Activated T-helper 2 cell treated with anti-CD3 and anti-CD28 coated beads, Interferon-gamma antibody, Interleukin-2, Interleukin-4, amounts not matched to agents 10 μg/mL and 5 μg/mL and 100 μg/mL, durations not matched to agents 14 hours and 24 hours and 36 hours (primary cell): Measurements from ENCODE around the gene WDR86. TPM values are rescaled to one million over a fixed set of nuclear protein-coding genes. Genes with fewer than 3 reads are reported as not detected.

Source experiments
- DNase-seq: peaks from one replicate; pipeline ENCODE4 v3.0.0; 2021; ENCODE audit warnings: low spot score
- H3K27ac Mint-ChIP-seq: one replicate; pipeline ENCODE4 v1.8.0; 2021; ENCODE audit warnings: mixed read lengths
- H3K27me3 Mint-ChIP-seq: one replicate; pipeline ENCODE4 v1.8.0; 2021; ENCODE audit warnings: low read depth, mixed read lengths
- H3K36me3 Mint-ChIP-seq: one replicate; pipeline ENCODE4 v1.8.0; 2021; ENCODE audit warnings: low read depth, mixed read lengths
- H3K4me1 Mint-ChIP-seq: one replicate; pipeline ENCODE4 v1.8.0; 2021; ENCODE audit warnings: low read depth, mixed read lengths
- H3K4me3 Mint-ChIP-seq: one replicate; pipeline ENCODE4 v1.8.0; 2021; ENCODE audit warnings: low read depth, mild to moderate bottlenecking, moderate library complexity, mixed read lengths
- H3K9me3 Mint-ChIP-seq: one replicate; pipeline ENCODE4 v1.8.0; 2021; ENCODE audit warnings: mixed read lengths
- intact Hi-C: fragments of 100-400 bp; cut with micrococcal nuclease; formaldehyde crosslinking; loops from one replicate; pipeline ENCODE4 v1.15.1; 2023
- total RNA-seq: library from RNA; stranded (reverse); gene quantifications from 2 replicates; pipeline ENCODE4 v1.2.3, GENCODE V29; 2022

WDR86 gene
- total RNA-seq, 1 donor from 2014 or later: not detected

GRCh38 chr7:151448261-151449252 lies 38.7 kb upstream of the WDR86 start:
- intact Hi-C loops: loop anchor here (1.0 to 2.0 kb wide), 3 partner anchors 34 to 134 kb away; no protein-coding TSS in a partner anchor
- H3K27ac Mint-ChIP-seq: no peak overlapping the region

GRCh38 chr7:151447901-151448260 lies 38.0 kb upstream of the WDR86 start:
- H3K36me3 Mint-ChIP-seq: no peaks in the 10 kb centered on the region
- H3K4me1 Mint-ChIP-seq: peaks cover 2% of the 10 kb centered on the region
- H3K9me3 Mint-ChIP-seq: no peaks in the 10 kb centered on the region
- H3K4me3 Mint-ChIP-seq: peak overlapping the region; percentile 74
- intact Hi-C loops: loop anchor here (1.0 to 2.0 kb wide), 3 partner anchors 33 to 134 kb away; no protein-coding TSS in a partner anchor
- no peak for DNase-seq
- peaks cover 5% of the 10 kb centered on the region for H3K27me3 Mint-ChIP-seq
- no peak overlapping the region for H3K27ac Mint-ChIP-seq

More at GRCh38 chr7:151448261-151449252, 38.7 kb upstream of the WDR86 start:
- Mint-ChIP-seq H3K36me3 (no peaks in the 10 kb centered on the region), H3K9me3 (no peaks in the 10 kb centered on the region), H3K4me1 (peaks cover 2% of the 10 kb centered on the region), H3K27me3 (peaks cover 5% of the 10 kb centered on the region), H3K4me3 (peak overlapping the region; percentile 58)
- DNase-seq: peak; percentile 69

GRCh38 chr7:151447312-151447711 lies 37.5 kb upstream of the WDR86 start:
- no peak for DNase-seq
- Mint-ChIP-seq H3K36me3 (no peaks in the 10 kb centered on the region), H3K4me1 (peaks cover 2% of the 10 kb centered on the region), H3K9me3 (no peaks in the 10 kb centered on the region), H3K4me3 (no peak overlapping the region), H3K27me3 (peaks cover 5% of the 10 kb centered on the region), H3K27ac (no peak overlapping the region)
- intact Hi-C loops: no loop called here

GRCh38 chr7:151446412-151446811 lies 36.6 kb upstream of the WDR86 start:
- intact Hi-C loops: no loop called here
- peaks cover 9% of the 10 kb centered on the region for H3K4me1 Mint-ChIP-seq
- no peak overlapping the region for H3K27ac Mint-ChIP-seq
- no peak overlapping the region for H3K4me3 Mint-ChIP-seq
- no peak for DNase-seq
- H3K9me3 Mint-ChIP-seq: no peaks in the 10 kb centered on the region
- no peaks in the 10 kb centered on the region for H3K36me3 Mint-ChIP-seq
- peaks cover 5% of the 10 kb centered on the region for H3K27me3 Mint-ChIP-seq

- H3K4me3 Mint-ChIP-seq: no peak overlapping the region
- DNase-seq: no peak
- no peaks in the 10 kb centered on the region for H3K36me3 Mint-ChIP-seq
- peaks cover 15% of the 10 kb centered on the region for H3K4me1 Mint-ChIP-seq
- intact Hi-C loops: no loop called here
- H3K27ac Mint-ChIP-seq: no peak overlapping the region
- no peaks in the 10 kb centered on the region for H3K9me3 Mint-ChIP-seq
- peaks cover 1% of the 10 kb centered on the region for H3K27me3 Mint-ChIP-seq
These were observed 34.8 kb upstream of the WDR86 start for GRCh38 chr7:151444632-151445031.

GRCh38 chr7:151442776-151443496 lies 33.1 kb upstream of the WDR86 start:
- no peaks in the 10 kb centered on the region for H3K9me3 Mint-ChIP-seq
- H3K4me1 Mint-ChIP-seq: peaks cover 14% of the 10 kb centered on the region
- no peak overlapping the region for H3K4me3 Mint-ChIP-seq
- H3K27ac Mint-ChIP-seq: no peak overlapping the region
- intact Hi-C loops: no loop called here
- H3K36me3 Mint-ChIP-seq: no peaks in the 10 kb centered on the region
- peaks cover 1% of the 10 kb centered on the region for H3K27me3 Mint-ChIP-seq
- no peak for DNase-seq

GRCh38 chr7:151440799-151441445 lies 31.1 kb upstream of the WDR86 start:
- no peak overlapping the region for H3K4me3 Mint-ChIP-seq
- peaks cover 14% of the 10 kb centered on the region for H3K4me1 Mint-ChIP-seq
- H3K27ac Mint-ChIP-seq: peak overlapping the region; percentile 56
- peaks cover 1% of the 10 kb centered on the region for H3K27me3 Mint-ChIP-seq
- intact Hi-C loops: loop anchor here (1.0 kb wide), 1 partner anchor 8 kb away; no protein-coding TSS in a partner anchor
- H3K9me3 Mint-ChIP-seq: no peaks in the 10 kb centered on the region
- no peak for DNase-seq
- H3K36me3 Mint-ChIP-seq: no peaks in the 10 kb centered on the region

- no peaks in the 10 kb centered on the region for H3K9me3 Mint-ChIP-seq
- no peak for DNase-seq
- H3K27ac Mint-ChIP-seq: no peak within 1 kb of the TSS
- no peaks in the 10 kb centered on the region for H3K36me3 Mint-ChIP-seq
- intact Hi-C loops: no loop called here
- H3K4me1 Mint-ChIP-seq: peaks cover 14% of the 10 kb centered on the region
- H3K4me3 Mint-ChIP-seq: peak within 1 kb of the TSS; percentile 2
- H3K27me3 Mint-ChIP-seq: peaks cover 1% of the 10 kb centered on the region
These were observed 30.3 kb upstream of the WDR86 start, which contains the start of gene CRYGN for GRCh38 chr7:151439855-151440798. TSS of gene CRYGN (minus strand) at chr7:151440141. CDS start at chr7:151439917, 224 bp downstream.

GRCh38 chr7:151438864-151439601 lies 29.2 kb upstream of the WDR86 start:
- intact Hi-C loops: no loop called here
- no peaks in the 10 kb centered on the region for H3K9me3 Mint-ChIP-seq
- no peak overlapping the region for H3K27ac Mint-ChIP-seq
- no peaks in the 10 kb centered on the region for H3K36me3 Mint-ChIP-seq
- no peak for DNase-seq
- peaks cover 14% of the 10 kb centered on the region for H3K4me1 Mint-ChIP-seq
- H3K27me3 Mint-ChIP-seq: peaks cover 1% of the 10 kb centered on the region
- no peak overlapping the region for H3K4me3 Mint-ChIP-seq

- Mint-ChIP-seq H3K4me1 (peaks cover 19% of the 10 kb centered on the region), H3K9me3 (no peaks in the 10 kb centered on the region), H3K27me3 (peaks cover 1% of the 10 kb centered on the region), H3K4me3 (no peak overlapping the region), H3K27ac (no peak overlapping the region), H3K36me3 (no peaks in the 10 kb centered on the region)
- DNase-seq: no peak
- intact Hi-C loops: no loop called here
These were observed 28.2 kb upstream of the WDR86 start for GRCh38 chr7:151437866-151438516.

GRCh38 chr7:151437159-151437553 lies 27.3 kb upstream of the WDR86 start:
- Mint-ChIP-seq H3K9me3 (no peaks in the 10 kb centered on the region), H3K27me3 (peaks cover 1% of the 10 kb centered on the region), H3K4me1 (peaks cover 25% of the 10 kb centered on the region), H3K36me3 (no peaks in the 10 kb centered on the region), H3K4me3 (no peak overlapping the region), H3K27ac (no peak overlapping the region)
- DNase-seq: no peak
- intact Hi-C loops: no loop called here
